Suppressor macrophage (primary cell): Measurements from ENCODE around the gene SLC23A2.
A peak's percentile ranks its signal among the peaks of the same experiment; 100 is the strongest.

Experiments
- DNase-seq, 4 experiments: peaks; one replicate each; pipeline ENCODE4 v3.0.0-alpha.2; 2020 to 2022

SLC23A2 gene

GRCh38 chr20:4838526-4838925, 162.8 kb downstream of the SLC23A2 start:
- no peak for DNase-seq

- DNase-seq, result no peak
These were observed 163.6 kb downstream of the SLC23A2 start for GRCh38 chr20:4837760-4838159.

GRCh38 chr20:4836935-4837334, 164.4 kb downstream of the SLC23A2 start:
- DNase-seq, result no peak

- DNase-seq, result no peak
These were observed 164.8 kb downstream of the SLC23A2 start for GRCh38 chr20:4836473-4836872.

- DNase-seq, result no peak
These were observed 165.8 kb downstream of the SLC23A2 start for GRCh38 chr20:4835244-4836177.

GRCh38 chr20:4833074-4833728, 168.1 kb downstream of the SLC23A2 start:
- no peak for DNase-seq

- DNase-seq, result no peak
These were observed 168.8 kb downstream of the SLC23A2 start for GRCh38 chr20:4832469-4832868.

- DNase-seq, result no peak
These were observed 170.6 kb downstream of the SLC23A2 start for GRCh38 chr20:4830696-4831095.

- DNase-seq, result no peak
These were observed 171.1 kb downstream of the SLC23A2 start for GRCh38 chr20:4830259-4830658.

GRCh38 chr20:4829514-4830215, 171.6 kb downstream of the SLC23A2 start:
- DNase-seq, result peak; percentile 81 to 92 (median 82)

- DNase-seq, result peak in 3 of 4 experiments; percentile 55 to 68 (median 63)
These were observed 172.3 kb downstream of the SLC23A2 start for GRCh38 chr20:4828830-4829513.

GRCh38 chr20:4821590-4821989, 179.7 kb downstream of the SLC23A2 start:
- no peak for DNase-seq

GRCh38 chr20:4820806-4821518, 180.3 kb downstream of the SLC23A2 start:
- no peak for DNase-seq

GRCh38 chr20:4819901-4820300, 181.4 kb downstream of the SLC23A2 start:
- DNase-seq, result no peak

GRCh38 chr20:4817230-4817671, 184.1 kb downstream of the SLC23A2 start:
- no peak for DNase-seq

- peak; percentile 60 to 77 (median 73) for DNase-seq
These were observed 185.7 kb downstream of the SLC23A2 start for GRCh38 chr20:4815628-4816027.

GRCh38 chr20:4814696-4815252, 186.5 kb downstream of the SLC23A2 start:
- peak; percentile 92 to 96 (median 94) for DNase-seq

- DNase-seq, result peak; percentile 81 to 95 (median 89)
These were observed 187.2 kb downstream of the SLC23A2 start for GRCh38 chr20:4813863-4814695.

GRCh38 chr20:4813076-4813862, 188.0 kb downstream of the SLC23A2 start:
- peak; percentile 85 to 91 (median 90) for DNase-seq
